IMR-90 (cell line): ENCODE results near the gene THYN1. TPM values are rescaled to one million over a fixed set of nuclear protein-coding genes. Genes with fewer than 3 reads are reported as not detected.

Experiments used
- ATAC-seq: fragments of 200-7000 bp; cut with Tn5 transposase; 2 replicates; pipeline ENCODE4 v1.9.1; 2020; ENCODE audit warnings: low read depth, mild to moderate bottlenecking, moderate library complexity
- BruUV-seq: library from RNA; stranded (reverse); fragments of 400-500 nt; replicated peaks from 2 replicates; lab custom pipeline; 2021; lab: Mats Ljungman, UMichigan
- CTCF ChIA-PET: fragments of 300-600 bp; formaldehyde crosslinking; extraction: SDS; loops from one replicate; lab custom pipeline; 2021; ENCODE audit warnings: antibody characterized with exemption; lab: Yijun Ruan, JAX
- POLR2A ChIA-PET: fragments of 300-600 bp; sonication (Branson Sonifier 250); formaldehyde crosslinking; loops from one replicate; lab custom pipeline; 2022; ENCODE audit warnings: antibody characterized with exemption; ENCODE audit not compliant: unreplicated experiment; lab: Charles Lee
- DNase-seq: peaks from one replicate; pipeline ENCODE4 v3.0.0; 2013
- H2AFZ ChIP-seq: replicated peaks from 2 replicates; pipeline ENCODE3; 2013; ENCODE audit warnings: low read length, mild to moderate bottlenecking; ENCODE audit not compliant: poor library complexity
- H2AK5ac ChIP-seq: 2 replicates; pipeline ENCODE4 v1.6.1; 2013; ENCODE audit warnings: low read depth, low read length, inconsistent platforms
- H2AK9ac ChIP-seq: replicated peaks from 2 replicates; pipeline ENCODE3; 2013; ENCODE audit warnings: mild to moderate bottlenecking, low read depth, low read length, moderate library complexity; ENCODE audit not compliant: poor library complexity
- H2BK120ac ChIP-seq: 2 replicates; pipeline ENCODE4 v1.6.1; 2013; ENCODE audit warnings: low read depth, low read length, inconsistent platforms
- H2BK15ac ChIP-seq: 3 replicates; pipeline ENCODE4 v1.6.1; 2013; ENCODE audit warnings: low read depth, low read length, inconsistent platforms
- H2BK20ac ChIP-seq: 2 replicates; pipeline ENCODE4 v1.6.1; 2013; ENCODE audit warnings: low read depth, mild to moderate bottlenecking, inconsistent platforms, low read length, moderate library complexity
- H2BK5ac ChIP-seq: 2 replicates; pipeline ENCODE4 v1.6.1; 2013; ENCODE audit warnings: mild to moderate bottlenecking, low read depth, low read length, inconsistent platforms; ENCODE audit not compliant: poor library complexity, severe bottlenecking
- H3K14ac ChIP-seq: replicated peaks from 2 replicates; pipeline ENCODE4 v1.6.1; 2013; ENCODE audit warnings: low read depth, low read length, inconsistent platforms
- H3K18ac ChIP-seq: 2 replicates; pipeline ENCODE4 v1.6.1; 2013; ENCODE audit warnings: low read depth, low read length, control low read depth
- H3K23ac ChIP-seq: 2 replicates; pipeline ENCODE4 v1.6.1; 2013; ENCODE audit warnings: low read depth, low read length, inconsistent platforms
- H3K27ac ChIP-seq: 2 replicates; pipeline ENCODE4 v1.5.1; 2013; ENCODE audit warnings: mild to moderate bottlenecking, control low read depth, low read length; ENCODE audit not compliant: insufficient read depth
- H3K27me3 ChIP-seq: 2 replicates; pipeline ENCODE4 v1.6.1; 2013; ENCODE audit warnings: low read length; ENCODE audit not compliant: control insufficient read depth, insufficient read depth
- H3K36me3 ChIP-seq: 2 replicates; pipeline ENCODE4 v1.6.1; 2013; ENCODE audit warnings: low read length, mixed read lengths; ENCODE audit not compliant: control insufficient read depth, insufficient read depth
- H3K4ac ChIP-seq: 2 replicates; pipeline ENCODE4 v1.6.1; 2013; ENCODE audit warnings: low read depth, low read length, inconsistent platforms
- H3K4me1 ChIP-seq: 2 replicates; pipeline ENCODE4 v1.6.1; 2013; ENCODE audit warnings: low read length, mixed read lengths; ENCODE audit not compliant: control insufficient read depth, insufficient read depth
- H3K4me2 ChIP-seq: 2 replicates; pipeline ENCODE4 v1.6.1; 2013; ENCODE audit warnings: low read depth, mild to moderate bottlenecking, control low read depth, low read length, moderate library complexity
- H3K4me3 ChIP-seq: 2 replicates; pipeline ENCODE4 v1.5.1; 2013; ENCODE audit warnings: low read depth, mild to moderate bottlenecking, control low read depth, low read length, moderate library complexity; ENCODE audit not compliant: insufficient read depth
- H3K56ac ChIP-seq: 2 replicates; pipeline ENCODE4 v1.6.1; 2013; ENCODE audit warnings: low read length, inconsistent platforms; ENCODE audit not compliant: insufficient read depth; ENCODE audit errors: extremely low read depth
- H3K79me1 ChIP-seq, 2 experiments: 2 replicates each; pipeline ENCODE4 v1.6.1; 2013; ENCODE audit warnings: low read length in 2 of 2, inconsistent platforms in 1 of 2, low read depth in 1 of 2
- H3K9ac ChIP-seq: 2 replicates; pipeline ENCODE4 v1.6.1; 2013; ENCODE audit warnings: low read depth, low read length, control low read depth
- H3K9me1 ChIP-seq: 2 replicates; pipeline ENCODE4 v1.6.1; 2013; ENCODE audit warnings: low read length, inconsistent platforms; ENCODE audit not compliant: insufficient read depth
- H3K9me3 ChIP-seq: 2 replicates; pipeline ENCODE4 v1.6.1; 2013; ENCODE audit warnings: low read length; ENCODE audit not compliant: control insufficient read depth, insufficient read depth
- H4K20me1 ChIP-seq: 2 replicates; pipeline ENCODE4 v1.6.1; 2013; ENCODE audit warnings: low read length, inconsistent platforms; ENCODE audit not compliant: insufficient read depth
- H4K5ac ChIP-seq: 2 replicates; pipeline ENCODE4 v1.6.1; 2013; ENCODE audit warnings: mild to moderate bottlenecking, low read depth, low read length, control low read depth
- H4K8ac ChIP-seq, 2 experiments: 2 replicates each; pipeline ENCODE4 v1.6.1; 2013; ENCODE audit warnings: low read depth in 2 of 2, low read length in 2 of 2, control low read depth in 1 of 2, inconsistent platforms in 1 of 2
- H4K91ac ChIP-seq: 2 replicates; pipeline ENCODE4 v1.6.1; 2013; ENCODE audit warnings: low read depth, low read length, inconsistent platforms; ENCODE audit not compliant: insufficient read depth
- CEBPB ChIP-seq: IDR thresholded peaks from 2 replicates; pipeline ENCODE4 v1.6.1; 2012; ENCODE audit warnings: low read depth, low read length, improper control_type of control experiment
- CHD1 ChIP-seq: IDR thresholded peaks from 2 replicates; pipeline ENCODE4 v1.6.1; 2012; ENCODE audit warnings: low read depth, low read length, improper control_type of control experiment
- CTCF ChIP-seq: conservative IDR thresholded peaks from 2 replicates; pipeline ENCODE4 v1.5.1; 2012; ENCODE audit warnings: mild to moderate bottlenecking, low read depth, low read length, improper control_type of control experiment
- MAZ ChIP-seq: IDR thresholded peaks from 2 replicates; pipeline ENCODE4 v1.6.1; 2012; ENCODE audit warnings: low read depth, mild to moderate bottlenecking, low read length, improper control_type of control experiment, moderate library complexity, borderline replicate concordance
- MXI1 ChIP-seq: IDR thresholded peaks from 2 replicates; pipeline ENCODE4 v1.6.1; 2012; ENCODE audit warnings: low read depth, mild to moderate bottlenecking, low read length, moderate library complexity, borderline replicate concordance
- NFE2L2 ChIP-seq: fragments of 150-350 bp; IDR thresholded peaks from 2 replicates; pipeline ENCODE4 v1.6.1; 2016; ENCODE audit warnings: low read depth, mild to moderate bottlenecking, low read length
- POLR2A ChIP-seq: IDR thresholded peaks from 2 replicates; pipeline ENCODE4 v1.6.1; 2012; ENCODE audit warnings: mild to moderate bottlenecking, low read depth, low read length
- RAD21 ChIP-seq: IDR thresholded peaks from 2 replicates; pipeline ENCODE4 v1.6.1; 2012; ENCODE audit warnings: low read length, improper control_type of control experiment
- RFX5 ChIP-seq: IDR thresholded peaks from 2 replicates; pipeline ENCODE4 v1.8.0; 2012; ENCODE audit warnings: low read depth, mild to moderate bottlenecking, low read length, moderate library complexity
- SMC3 ChIP-seq: fragments of 150-350 bp; IDR thresholded peaks from 2 replicates; pipeline ENCODE4 v1.6.1; 2016; ENCODE audit warnings: low read depth, mild to moderate bottlenecking, antibody characterized with exemption, low read length, moderate library complexity
- WGBS, 2 experiments: methylation state at CpG; one replicate each; pipeline versions ENCODE4 v1.1.5 to v1.1.7; 2013; ENCODE audit warnings: missing lambda C conversion rate in 2 of 2; ENCODE audit not compliant: insufficient read length in 1 of 2; ENCODE audit errors: extremely low coverage in 2 of 2; 5-methylcytosine and 5-hydroxymethylcytosine counted together
- dilution Hi-C: fragments of 300-500 bp; cut with HindIII; formaldehyde crosslinking; loops from one replicate; pipeline ENCODE4 v1.14.3; 2018; ENCODE audit warnings: low sequenced_read_pairs; ENCODE audit not compliant: unreplicated experiment
- in situ Hi-C: fragments of 300-500 bp; cut with MboI; formaldehyde crosslinking; loops from 3 replicates; pipeline ENCODE4 v1.14.3; 2019; ENCODE audit warnings: low sequenced_read_pairs, inconsistent platforms, mixed read lengths
- intact Hi-C: fragments of 100-400 bp; cut with micrococcal nuclease; formaldehyde crosslinking; loops from 2 replicates; pipeline ENCODE4 v1.10.0; 2022
- polyA plus RNA-seq, 3 experiments: library from polyadenylated mRNA; depleted of rRNA; stranded (reverse); fragments of >200 nt; gene quantifications; 2 replicates each; pipeline ENCODE4 v1.2.3, GENCODE V29; 2012; ENCODE audit warnings: low replicate concordance in 1 of 3
- total RNA-seq: library from RNA; depleted of rRNA; stranded (reverse); fragments of >200 nt; gene quantifications from 2 replicates; pipeline ENCODE4 v1.2.3, GENCODE V29; 2012
- TF ChIP-seq, protein P1 (sequence below): fragments of 150-350 bp; IDR thresholded peaks from 2 replicates; pipeline ENCODE4 v1.6.1; 2016; ENCODE audit warnings: low read depth, mild to moderate bottlenecking, low read length, moderate library complexity, borderline replicate concordance

THYN1 gene
- total and polyA plus RNA-seq, 2 of the 4 experiments (the other 2 are of a cell fraction): 43.1 to 72.1 TPM

DNA sequence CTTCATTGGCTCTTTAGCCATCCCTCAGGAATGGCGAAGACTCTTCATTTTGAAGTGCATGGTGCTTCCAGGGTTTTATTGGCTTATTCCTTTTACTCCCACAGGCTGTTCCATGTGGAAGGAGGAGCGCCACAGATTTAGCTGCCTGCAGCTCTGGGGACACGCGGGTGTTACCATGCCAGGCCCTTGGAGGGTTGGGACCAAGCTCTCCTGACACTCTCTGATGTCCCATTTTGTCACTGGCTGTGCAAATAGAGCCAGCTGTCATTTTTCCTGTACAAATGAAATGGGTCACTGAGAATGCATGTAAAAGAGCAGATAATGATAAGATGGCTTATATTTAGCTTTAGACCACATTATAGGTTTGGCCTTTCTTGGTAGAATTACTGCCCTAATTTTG lies 9.2 kb downstream of the THYN1 start:
- Histone ChIP-seq H2AFZ (no peak overlapping the region), H2BK120ac (no peak overlapping the region), H4K8ac (no peak overlapping the region), H4K5ac (no peak overlapping the region), H2BK5ac (no peak overlapping the region), H3K23ac (no peak overlapping the region), H4K20me1 (no peaks in the 10 kb centered on the region), H3K27me3 (no peaks in the 10 kb centered on the region), H3K18ac (no peak overlapping the region), H3K9ac (no peak overlapping the region), H3K4me3 (no peak overlapping the region), H3K79me1 (no peaks in the 10 kb centered on the region; a peak in 1 of 4 replicates), H2AK5ac (no peak overlapping the region), H3K4me1 (no peaks in the 10 kb centered on the region), H3K9me1 (peaks cover 3% of the 10 kb centered on the region; the same call in 1 of the 2 replicates), H3K4me2 (no peak overlapping the region), H3K4ac (no peak overlapping the region), H3K14ac (no peak overlapping the region), H3K36me3 (peaks cover 69% of the 10 kb centered on the region), H3K9me3 (no peaks in the 10 kb centered on the region), H4K91ac (no peak overlapping the region), H2BK15ac (no peak overlapping the region), H2AK9ac (no peak overlapping the region), H3K27ac (no peak overlapping the region), H3K56ac (no peak overlapping the region), H2BK20ac (no peak overlapping the region)
- intact Hi-C loops (no loop called here), dilution Hi-C loops (no loop called here), in situ Hi-C loops (no loop called here)
- ChIA-PET POLR2A (no interaction called here), CTCF (interaction anchor here (0.8 kb wide), 1 partner anchor 18 kb away, joined by 3 read pairs; no protein-coding TSS in a partner anchor)
- WGBS, 2 experiments: no CpG with 5 or more reads among the region's 4 CpGs
- ATAC-seq: no peak
- TF ChIP-seq CHD1: no peak
- TF ChIP-seq, protein P1, sequence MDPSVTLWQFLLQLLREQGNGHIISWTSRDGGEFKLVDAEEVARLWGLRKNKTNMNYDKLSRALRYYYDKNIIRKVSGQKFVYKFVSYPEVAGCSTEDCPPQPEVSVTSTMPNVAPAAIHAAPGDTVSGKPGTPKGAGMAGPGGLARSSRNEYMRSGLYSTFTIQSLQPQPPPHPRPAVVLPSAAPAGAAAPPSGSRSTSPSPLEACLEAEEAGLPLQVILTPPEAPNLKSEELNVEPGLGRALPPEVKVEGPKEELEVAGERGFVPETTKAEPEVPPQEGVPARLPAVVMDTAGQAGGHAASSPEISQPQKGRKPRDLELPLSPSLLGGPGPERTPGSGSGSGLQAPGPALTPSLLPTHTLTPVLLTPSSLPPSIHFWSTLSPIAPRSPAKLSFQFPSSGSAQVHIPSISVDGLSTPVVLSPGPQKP: no peak
- no peak for TF ChIP-seq SMC3
- no peak for TF ChIP-seq MAZ
- TF ChIP-seq RAD21: no peak
- no peak for TF ChIP-seq RFX5
- TF ChIP-seq CEBPB: no peak
- no peak for TF ChIP-seq NFE2L2
- TF ChIP-seq MXI1: no peak
- TF ChIP-seq POLR2A: no peak
- TF ChIP-seq CTCF: no peak
- DNase-seq: no peak
- no TSS peak for BruUV-seq
